DND-41 (cell line): ENCODE results near the gene TBX2.

Experiments used
- ATAC-seq: fragments of 200-7000 bp; cut with Tn5 transposase; 3 replicates; pipeline ENCODE4 v1.9.1; 2021; ENCODE audit warnings: low read depth; ENCODE audit not compliant: insufficient read depth
- DNase-seq: peaks from one replicate; pipeline ENCODE4 v3.0.0-alpha.2; 2020
- H2AFZ ChIP-seq: 2 replicates; pipeline ENCODE4 v1.6.0; 2012; ENCODE audit warnings: low read depth, low read length
- H3K27ac ChIP-seq: 2 replicates; pipeline ENCODE4 v1.5.1; 2012; ENCODE audit warnings: low read length, inconsistent platforms
- H3K27me3 ChIP-seq: fragments of 200-600 bp; sonication (generic); 2 replicates; pipeline ENCODE4 v1.6.0; 2012; ENCODE audit warnings: low read length, mild to moderate bottlenecking, inconsistent platforms; ENCODE audit not compliant: insufficient read depth, poor library complexity
- H3K36me3 ChIP-seq: 2 replicates; pipeline ENCODE4 v1.5.1; 2012; ENCODE audit warnings: low read length, inconsistent platforms; ENCODE audit not compliant: insufficient read depth
- H3K4me1 ChIP-seq: 2 replicates; pipeline ENCODE4 v1.5.1; 2012; ENCODE audit warnings: mild to moderate bottlenecking, low read length; ENCODE audit not compliant: insufficient read depth
- H3K4me2 ChIP-seq: 2 replicates; pipeline ENCODE4 v1.6.0; 2012; ENCODE audit warnings: mild to moderate bottlenecking, moderate library complexity, low read length, inconsistent platforms; ENCODE audit not compliant: insufficient read depth
- H3K4me3 ChIP-seq, 2 experiments: fragments of 200-600 bp in 1 of 2; shearing (Covaris generic) in 1 of 2; 2 replicates each; pipeline ENCODE4 v1.5.1; 2012 to 2016; ENCODE audit warnings: inconsistent platforms in 2 of 2, low read length in 2 of 2, mild to moderate bottlenecking in 2 of 2, low read depth in 1 of 2, moderate library complexity in 1 of 2
- H3K79me2 ChIP-seq: 2 replicates; pipeline ENCODE4 v1.6.0; 2012; ENCODE audit warnings: low read length, inconsistent platforms; ENCODE audit not compliant: insufficient read depth
- H3K9ac ChIP-seq: 2 replicates; pipeline ENCODE4 v1.6.0; 2012; ENCODE audit warnings: low read depth, mild to moderate bottlenecking, inconsistent platforms, low read length, moderate library complexity
- H3K9me3 ChIP-seq: 2 replicates; pipeline ENCODE4 v1.5.1; 2012; ENCODE audit warnings: low read length, moderate library complexity, mild to moderate bottlenecking, inconsistent platforms; ENCODE audit not compliant: insufficient read depth, severe bottlenecking
- H4K20me1 ChIP-seq: 2 replicates; pipeline ENCODE4 v1.6.0; 2012; ENCODE audit warnings: low read length; ENCODE audit not compliant: insufficient read depth
- CTCF ChIP-seq: IDR thresholded peaks from 2 replicates; pipeline ENCODE4 v1.5.1; 2012; ENCODE audit warnings: borderline replicate concordance, low read length, moderate library complexity, mild to moderate bottlenecking; ENCODE audit not compliant: poor library complexity, severe bottlenecking; ENCODE audit errors: extremely low read depth
- EZH2 ChIP-seq: IDR thresholded peaks from 3 replicates; pipeline ENCODE4 v1.6.1; 2012; ENCODE audit warnings: borderline replicate concordance, low read depth, mild to moderate bottlenecking, moderate library complexity, low read length, inconsistent platforms; ENCODE audit not compliant: severe bottlenecking

Gene TBX2

GRCh38 chr17:61413661-61414126 is 14.1 kb downstream of the TBX2 start:
- Histone ChIP-seq H3K4me2 (no peak overlapping the region), H3K4me3 (no peak overlapping the region), H3K36me3 (no peaks in the 10 kb centered on the region), H3K4me1 (peaks cover 13% of the 10 kb centered on the region), H3K9ac (no peak overlapping the region), H3K79me2 (no peaks in the 10 kb centered on the region), H2AFZ (no peak overlapping the region), H3K27me3 (peaks cover 34% of the 10 kb centered on the region), H3K27ac (no peak overlapping the region), H3K9me3 (no peaks in the 10 kb centered on the region), H4K20me1 (no peaks in the 10 kb centered on the region)
- DNase-seq (peak; percentile 1), ATAC-seq (no peak)
- TF ChIP-seq EZH2 = no peak

- no peak overlapping the region for H3K4me3 ChIP-seq
- H3K36me3 ChIP-seq = no peaks in the 10 kb centered on the region
- H3K27me3 ChIP-seq = peaks cover 28% of the 10 kb centered on the region
- TF ChIP-seq CTCF = no peak
- no peak for TF ChIP-seq EZH2
- no peak overlapping the region for H2AFZ ChIP-seq
- peaks cover 13% of the 10 kb centered on the region for H3K4me1 ChIP-seq
- H3K27ac ChIP-seq = no peak overlapping the region
- no peak overlapping the region for H3K9ac ChIP-seq
- no peak for ATAC-seq
- no peak overlapping the region for H3K4me2 ChIP-seq
- H3K9me3 ChIP-seq = no peaks in the 10 kb centered on the region
- peak; percentile 2 for DNase-seq
- no peaks in the 10 kb centered on the region for H3K79me2 ChIP-seq
- H4K20me1 ChIP-seq = no peaks in the 10 kb centered on the region
These were observed 14.7 kb downstream of the TBX2 start for GRCh38 chr17:61414141-61414935.

- DNase-seq (no peak), ATAC-seq (no peak)
- no peak overlapping the region for H3K4me3 ChIP-seq
- no peaks in the 10 kb centered on the region for H3K79me2 ChIP-seq
- H3K9ac ChIP-seq = no peak overlapping the region
- H3K9me3 ChIP-seq = no peaks in the 10 kb centered on the region
- H3K27ac ChIP-seq = no peak overlapping the region
- H3K36me3 ChIP-seq = no peaks in the 10 kb centered on the region
- TF ChIP-seq EZH2 (no peak), CTCF (no peak)
- peaks cover 5% of the 10 kb centered on the region; the same call in 1 of the 2 replicates for H4K20me1 ChIP-seq
- peaks cover 26% of the 10 kb centered on the region for H3K27me3 ChIP-seq
- H2AFZ ChIP-seq = no peak overlapping the region
- no peak overlapping the region for H3K4me2 ChIP-seq
- peaks cover 17% of the 10 kb centered on the region for H3K4me1 ChIP-seq
These were observed 15.3 kb downstream of the TBX2 start for GRCh38 chr17:61414936-61415251.

GRCh38 chr17:61415374-61416210 is 15.9 kb downstream of the TBX2 start:
- DNase-seq = no peak
- H3K27me3 ChIP-seq = peaks cover 21% of the 10 kb centered on the region
- peaks cover 22% of the 10 kb centered on the region for H3K4me1 ChIP-seq

More at GRCh38 chr17:61415374-61416210, 15.9 kb downstream of the TBX2 start:
- Histone ChIP-seq H3K36me3 (no peaks in the 10 kb centered on the region), H2AFZ (no peak overlapping the region), H4K20me1 (peaks cover 6% of the 10 kb centered on the region; the same call in 1 of the 2 replicates), H3K4me3 (no peak overlapping the region), H3K79me2 (no peaks in the 10 kb centered on the region), H3K9me3 (no peaks in the 10 kb centered on the region), H3K27ac (no peak overlapping the region), H3K4me2 (no peak overlapping the region), H3K9ac (no peak overlapping the region)
- no peak for TF ChIP-seq CTCF
- no peak for TF ChIP-seq EZH2
- no peak for ATAC-seq
